Measurements from ENCODE around the gene ARMC7.
"Not testable (repeated sequence)": the region's sequence is repeated elsewhere in the genome, so short reads cannot be mapped to it uniquely, and the experiment has no call there.

The ARMC7 gene

DNA sequence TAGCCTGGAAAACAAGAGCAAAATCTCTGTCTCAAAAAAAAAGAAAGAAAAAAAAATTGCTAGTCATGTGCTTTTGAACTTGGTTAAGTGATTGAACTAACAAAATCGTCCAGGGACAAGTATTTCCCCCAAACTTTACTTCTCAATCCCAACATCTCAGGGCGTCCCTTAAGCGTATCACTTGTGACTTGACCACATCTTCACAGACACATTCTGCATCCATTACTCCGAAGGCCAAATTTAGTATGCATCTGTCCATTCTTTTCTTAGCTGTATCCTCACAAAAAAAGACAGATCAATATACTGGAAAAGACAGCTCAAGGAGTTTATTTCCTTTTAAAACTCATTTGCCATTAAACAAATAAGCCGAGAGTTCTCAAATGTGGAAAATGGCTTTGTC, 50.4 kb downstream of the ARMC7 start:
- Histone ChIP-seq H3K79me2 (ENCODE audit: low read length) (no peaks in the 10 kb centered on the region), H3K27ac (ENCODE audit: low read length) (no peak overlapping the region), H3K27me3 (ENCODE audit: low read depth, low read length) (no peaks in the 10 kb centered on the region), H3K36me3 (replicated peaks; ENCODE audit: low read depth, low read length) (peaks cover 12% of the 10 kb centered on the region), H3K4me1 (ENCODE audit: low read length) (peaks cover 3% of the 10 kb centered on the region), H3K9me3 (ENCODE audit: insufficient read depth, low read length) (no peaks in the 10 kb centered on the region), H3K4me2 (ENCODE audit: low read length) (no peak overlapping the region), H3K9ac (ENCODE audit: low read length) (no peak overlapping the region), H4K20me1 (ENCODE audit: insufficient read depth, low read length) (no peaks in the 10 kb centered on the region), H3K4me3 (ENCODE audit: low read length) (no peak overlapping the region), H2AFZ (ENCODE audit: low read depth, low read length) (no peak overlapping the region)
- TF ChIP-seq, protein P1, sequence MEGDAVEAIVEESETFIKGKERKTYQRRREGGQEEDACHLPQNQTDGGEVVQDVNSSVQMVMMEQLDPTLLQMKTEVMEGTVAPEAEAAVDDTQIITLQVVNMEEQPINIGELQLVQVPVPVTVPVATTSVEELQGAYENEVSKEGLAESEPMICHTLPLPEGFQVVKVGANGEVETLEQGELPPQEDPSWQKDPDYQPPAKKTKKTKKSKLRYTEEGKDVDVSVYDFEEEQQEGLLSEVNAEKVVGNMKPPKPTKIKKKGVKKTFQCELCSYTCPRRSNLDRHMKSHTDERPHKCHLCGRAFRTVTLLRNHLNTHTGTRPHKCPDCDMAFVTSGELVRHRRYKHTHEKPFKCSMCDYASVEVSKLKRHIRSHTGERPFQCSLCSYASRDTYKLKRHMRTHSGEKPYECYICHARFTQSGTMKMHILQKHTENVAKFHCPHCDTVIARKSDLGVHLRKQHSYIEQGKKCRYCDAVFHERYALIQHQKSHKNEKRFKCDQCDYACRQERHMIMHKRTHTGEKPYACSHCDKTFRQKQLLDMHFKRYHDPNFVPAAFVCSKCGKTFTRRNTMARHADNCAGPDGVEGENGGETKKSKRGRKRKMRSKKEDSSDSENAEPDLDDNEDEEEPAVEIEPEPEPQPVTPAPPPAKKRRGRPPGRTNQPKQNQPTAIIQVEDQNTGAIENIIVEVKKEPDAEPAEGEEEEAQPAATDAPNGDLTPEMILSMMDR (IDR thresholded peaks at IDR 0.05; ENCODE audit: low read depth, low read length): no peak
- no peak for TF ChIP-seq EZH2phosphoT487 (IDR thresholded peaks at IDR 0.05; ENCODE audit: low read depth)

DNA sequence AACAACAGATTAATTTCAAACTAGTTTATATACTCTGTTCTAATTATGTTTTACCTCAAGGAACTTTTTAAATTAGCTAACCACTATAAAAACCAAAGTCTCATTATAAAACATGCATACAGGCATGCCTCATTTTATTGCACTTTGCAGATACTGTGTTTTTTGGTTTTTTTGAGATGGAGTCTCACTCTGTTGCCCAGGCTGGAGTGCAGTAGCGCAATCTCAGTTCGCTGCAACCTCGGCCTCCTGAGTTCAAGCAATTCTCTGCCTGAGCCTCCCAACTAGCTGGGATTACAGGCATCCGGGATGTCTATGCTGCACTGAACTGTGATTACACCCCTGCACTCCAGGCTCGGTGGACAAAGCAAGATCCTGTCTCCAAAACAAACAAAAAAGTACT, 53.3 kb downstream of the ARMC7 start:
- no peaks in the 10 kb centered on the region for H4K20me1 ChIP-seq (ENCODE audit: insufficient read depth, low read length)
- H3K27me3 ChIP-seq (ENCODE audit: low read depth, low read length): no peaks in the 10 kb centered on the region
- H3K9me3 ChIP-seq (ENCODE audit: insufficient read depth, low read length): no peaks in the 10 kb centered on the region
- peaks cover 24% of the 10 kb centered on the region for H3K36me3 ChIP-seq (replicated peaks; ENCODE audit: low read depth, low read length)
- no peak overlapping the region for H3K27ac ChIP-seq (ENCODE audit: low read length)
- TF ChIP-seq, protein P1 (IDR thresholded peaks at IDR 0.05; ENCODE audit: low read depth, low read length): no peak
- no peak for TF ChIP-seq EZH2phosphoT487 (IDR thresholded peaks at IDR 0.05; ENCODE audit: low read depth)
- H3K4me1 ChIP-seq (ENCODE audit: low read length): no peaks in the 10 kb centered on the region
- H3K4me2 ChIP-seq (ENCODE audit: low read length): no peak overlapping the region
- no peak overlapping the region for H3K4me3 ChIP-seq (ENCODE audit: low read length)
- no peak overlapping the region for H3K9ac ChIP-seq (ENCODE audit: low read length)
- peaks cover 5% of the 10 kb centered on the region; the same call in 1 of the 2 replicates for H3K79me2 ChIP-seq (ENCODE audit: low read length)
- no peak overlapping the region for H2AFZ ChIP-seq (ENCODE audit: low read depth, low read length)

DNA sequence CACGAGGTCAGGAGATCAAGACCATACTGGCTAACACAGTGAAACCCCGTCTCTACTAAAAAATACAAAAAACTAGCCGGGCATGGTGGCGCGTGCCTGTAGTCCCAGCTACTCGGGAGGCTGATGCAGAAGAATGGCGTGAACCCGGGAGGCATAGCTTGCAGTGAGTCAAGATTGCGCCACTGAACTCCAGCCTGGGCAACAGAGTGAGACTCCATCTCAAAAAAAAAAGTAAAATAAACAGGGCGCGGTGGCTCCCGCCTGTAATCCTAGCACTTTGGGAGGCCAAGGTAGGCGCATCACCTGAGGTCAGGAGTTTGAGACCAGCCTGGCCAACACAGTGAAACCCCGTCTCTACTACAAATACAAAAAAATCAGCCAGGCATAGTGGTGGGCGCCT, 54.8 kb downstream of the ARMC7 start:
- peaks cover 19% of the 10 kb centered on the region for H3K79me2 ChIP-seq (ENCODE audit: low read length)
- H3K4me3 ChIP-seq (ENCODE audit: low read length); H2AFZ ChIP-seq (ENCODE audit: low read depth, low read length); H3K9ac ChIP-seq (ENCODE audit: low read length); H4K20me1 ChIP-seq (ENCODE audit: insufficient read depth, low read length); H3K4me1 ChIP-seq (ENCODE audit: low read length); H3K4me2 ChIP-seq (ENCODE audit: low read length); H3K27me3 ChIP-seq (ENCODE audit: low read depth, low read length); H3K9me3 ChIP-seq (ENCODE audit: insufficient read depth, low read length); H3K27ac ChIP-seq (ENCODE audit: low read length): not testable (repeated sequence)
- H3K36me3 ChIP-seq (replicated peaks; ENCODE audit: low read depth, low read length): peaks cover 27% of the 10 kb centered on the region

DNA sequence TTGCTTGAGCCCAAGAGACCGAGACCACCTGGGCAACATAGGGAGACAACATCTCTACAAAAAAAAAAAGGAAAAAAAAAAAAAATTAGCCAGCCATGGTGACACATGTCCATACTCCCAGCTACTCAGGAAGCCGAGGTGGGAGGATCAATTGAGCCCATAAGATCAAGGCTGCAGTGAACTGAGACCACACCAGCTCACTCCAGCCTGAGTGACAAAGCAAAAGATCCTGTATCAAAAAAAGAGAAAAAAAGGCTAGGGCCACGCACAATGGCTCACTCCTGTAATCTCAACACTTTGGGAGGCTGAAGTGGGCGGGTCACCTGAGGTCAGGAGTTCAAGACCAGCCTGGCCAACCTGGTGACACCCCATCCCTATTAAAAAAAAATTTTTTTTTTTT, 59.2 kb downstream of the ARMC7 start:
- H3K36me3 ChIP-seq (replicated peaks; ENCODE audit: low read depth, low read length): peaks cover 49% of the 10 kb centered on the region
- no peaks in the 10 kb centered on the region for H3K9me3 ChIP-seq (ENCODE audit: insufficient read depth, low read length)
- H3K4me2 ChIP-seq (ENCODE audit: low read length): no peak overlapping the region
- no peak overlapping the region for H3K27ac ChIP-seq (ENCODE audit: low read length)
- H3K27me3 ChIP-seq (ENCODE audit: low read depth, low read length): no peaks in the 10 kb centered on the region
- no peak overlapping the region for H3K9ac ChIP-seq (ENCODE audit: low read length)
- H4K20me1 ChIP-seq (ENCODE audit: insufficient read depth, low read length): peaks cover 34% of the 10 kb centered on the region
- peaks cover 62% of the 10 kb centered on the region for H3K79me2 ChIP-seq (ENCODE audit: low read length)
- no peak overlapping the region for H2AFZ ChIP-seq (ENCODE audit: low read depth, low read length)
- TF ChIP-seq, protein P1 (IDR thresholded peaks at IDR 0.05; ENCODE audit: low read depth, low read length): no peak
- TF ChIP-seq EZH2phosphoT487 (IDR thresholded peaks at IDR 0.05; ENCODE audit: low read depth): no peak
- no peak overlapping the region for H3K4me3 ChIP-seq (ENCODE audit: low read length)
- H3K4me1 ChIP-seq (ENCODE audit: low read length): no peaks in the 10 kb centered on the region

DNA sequence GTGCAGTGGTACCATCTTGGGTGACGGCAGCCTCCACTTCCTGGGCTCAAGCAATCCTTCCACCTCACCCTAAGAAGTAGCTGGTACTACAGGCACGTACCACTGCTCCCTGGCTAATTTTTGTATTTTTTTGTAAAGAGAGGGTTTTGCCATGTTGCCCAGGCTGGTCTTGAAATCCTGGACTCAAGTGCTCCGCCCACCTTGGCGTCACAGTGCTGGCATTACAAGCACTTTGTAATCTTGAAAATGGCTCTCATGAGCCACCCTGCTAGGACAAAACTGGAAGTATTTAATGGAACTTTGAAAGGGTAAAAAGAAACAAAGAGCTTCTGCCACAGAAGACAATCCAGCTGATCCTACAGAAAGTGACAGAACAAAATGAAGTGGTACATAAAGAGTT, 63.8 kb downstream of the ARMC7 start:
- TF ChIP-seq, protein P1 (IDR thresholded peaks at IDR 0.05; ENCODE audit: low read depth, low read length): no peak
- Histone ChIP-seq H3K4me3 (ENCODE audit: low read length) (no peak overlapping the region), H3K79me2 (ENCODE audit: low read length) (peaks cover 98% of the 10 kb centered on the region), H3K36me3 (replicated peaks; ENCODE audit: low read depth, low read length) (peaks cover 57% of the 10 kb centered on the region), H3K27me3 (ENCODE audit: low read depth, low read length) (no peaks in the 10 kb centered on the region), H3K27ac (ENCODE audit: low read length) (no peak overlapping the region), H4K20me1 (ENCODE audit: insufficient read depth, low read length) (peaks cover 48% of the 10 kb centered on the region), H3K9ac (ENCODE audit: low read length) (no peak overlapping the region), H3K4me2 (ENCODE audit: low read length) (no peak overlapping the region), H2AFZ (ENCODE audit: low read depth, low read length) (no peak overlapping the region), H3K4me1 (ENCODE audit: low read length) (peaks cover 10% of the 10 kb centered on the region; the same call in 1 of the 2 replicates), H3K9me3 (ENCODE audit: insufficient read depth, low read length) (no peaks in the 10 kb centered on the region)

Data from OCI-LY3 (cell line).